Motor neuron (in vitro differentiated cells): ENCODE measurements around the gene ATP5ME. TPM values are rescaled to one million over a fixed set of nuclear protein-coding genes. Genes with fewer than 3 reads are reported as not detected.
"Not testable (repeated sequence)": the region's sequence is repeated elsewhere in the genome, so short reads cannot be mapped to it uniquely, and the experiment has no call there.

Experiments
- ATAC-seq, 8 experiments: fragments of 200-7000 bp; cut with Tn5 transposase; replicated peaks in 6 of 8; 2 replicates each; pipeline ENCODE4 v1.8.0; 2021; ENCODE audit warnings: mild to moderate bottlenecking in 8 of 8, moderate library complexity in 8 of 8
- H3K27ac ChIP-seq, 2 donors: fragments of 250-450 bp; sonication (Bioruptor Pico); 2 replicates each; pipeline ENCODE4 v1.9.0; 2021; ENCODE audit warnings: antibody characterized with exemption in 2 of 2, mild to moderate bottlenecking in 2 of 2, moderate library complexity in 1 of 2
- H3K4me1 ChIP-seq, 2 donors: fragments of 250-450 bp; sonication (Bioruptor Pico); replicated peaks in 1 of 2; 2 replicates each; pipeline ENCODE4 v1.6.1; 2021; ENCODE audit warnings: antibody characterized with exemption in 2 of 2, mild to moderate bottlenecking in 2 of 2, moderate library complexity in 1 of 2
- H3K4me3 ChIP-seq, 5 donors: fragments of 250-450 bp; sonication (Bioruptor Pico); 2 replicates each; pipeline ENCODE4 v1.9.0; 2021; ENCODE audit warnings: antibody characterized with exemption in 5 of 5, mild to moderate bottlenecking in 5 of 5, moderate library complexity in 4 of 5
- WGBS, 10 experiments: fragments of 450-650 bp; shearing (Covaris generic); methylation state at CpG; one replicate each; pipeline ENCODE4 v1.0.0; 2022; 5-methylcytosine and 5-hydroxymethylcytosine counted together
- in situ Hi-C, 9 experiments: fragments of 400-800 bp; cut with MboI; loops; one replicate each; pipeline ENCODE4 v1.15.0; 2021; ENCODE audit warnings: low sequenced_read_pairs in 9 of 9, low pct_unique_long_range_greater_than_20kb in 2 of 9; ENCODE audit not compliant: unreplicated experiment in 9 of 9
- total RNA-seq, 8 experiments: library from RNA; unstranded; fragments of 300-600 nt; gene quantifications; 2 replicates each; pipeline versions ENCODE4 v1.2.3 to v1.2.4, GENCODE V29; 2022

ATP5ME gene
- total RNA-seq, 8 experiments from 2014 or later: 668 to 891 (median 799) TPM

DNA sequence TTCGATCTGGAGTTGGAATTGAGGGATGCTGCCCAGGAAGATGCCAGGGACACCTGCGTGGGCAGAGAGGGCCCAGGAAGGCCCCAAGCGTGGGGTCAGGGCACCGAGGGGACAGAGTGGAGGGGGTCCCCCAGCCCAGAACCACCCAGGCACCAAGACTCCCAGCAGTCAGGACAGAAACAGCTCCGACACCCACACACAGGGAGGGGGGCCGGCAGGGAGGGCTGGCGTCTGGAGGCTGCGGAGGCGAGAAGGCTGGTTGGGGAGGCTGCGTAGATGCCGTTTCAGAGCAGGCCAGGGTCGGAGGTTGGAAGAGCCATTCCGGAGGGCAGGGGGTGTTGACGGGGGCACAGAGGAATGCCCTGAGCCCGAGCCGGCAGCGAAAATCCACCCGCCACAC, 23.6 kb downstream of the ATP5ME start:
- in situ Hi-C loops: no loop called here
- Histone ChIP-seq H3K27ac (no peak overlapping the region), H3K4me3 (no peak overlapping the region), H3K4me1 (peaks cover 0 to 19% of the 10 kb centered on the region in 2 donors)
- WGBS, 10 experiments: 81% methylated on average over 6 of the region's 18 CpGs; no CpG with 5 or more reads in 9 of the 10 experiments
- no peak for ATAC-seq

DNA sequence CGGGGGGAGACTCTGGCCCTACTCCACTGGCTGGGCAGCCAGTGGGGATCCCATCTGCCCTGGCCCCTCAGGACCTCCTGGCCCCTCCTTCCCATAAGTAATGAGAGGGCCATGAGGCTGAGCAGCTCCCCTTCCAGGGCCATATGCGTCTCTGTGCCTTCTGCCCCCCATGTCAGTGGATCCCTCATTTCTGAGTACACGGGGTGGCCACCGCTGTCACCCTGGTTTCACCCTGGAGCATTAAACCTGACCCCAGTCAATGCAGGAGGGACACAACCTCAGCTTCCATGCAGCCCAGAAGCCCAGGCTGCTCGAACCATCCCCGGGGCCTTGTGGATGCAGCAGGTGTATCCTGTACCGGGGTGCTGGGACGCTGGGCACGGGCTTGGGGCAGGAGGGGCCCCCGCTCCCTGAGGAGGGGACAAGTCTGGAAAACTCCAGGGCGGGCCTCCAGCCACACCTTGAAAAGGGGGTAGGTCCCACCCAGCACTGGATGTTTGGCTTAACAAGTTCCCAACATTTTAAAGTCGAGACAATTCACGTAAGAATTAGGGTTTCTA, 24.2 kb downstream of the ATP5ME start:
- H3K4me1 ChIP-seq: peaks cover 0 to 14% of the 10 kb centered on the region in 2 donors
- WGBS, 10 experiments: 72 to 90% (median 89%) methylated on average over 3 to 6 of the region's 13 CpGs; no CpG with 5 or more reads in 7 of the 10 experiments
- no peak for ATAC-seq
- no peak overlapping the region for H3K4me3 ChIP-seq
- H3K27ac ChIP-seq: no peak overlapping the region
- in situ Hi-C loops: no loop called here

DNA sequence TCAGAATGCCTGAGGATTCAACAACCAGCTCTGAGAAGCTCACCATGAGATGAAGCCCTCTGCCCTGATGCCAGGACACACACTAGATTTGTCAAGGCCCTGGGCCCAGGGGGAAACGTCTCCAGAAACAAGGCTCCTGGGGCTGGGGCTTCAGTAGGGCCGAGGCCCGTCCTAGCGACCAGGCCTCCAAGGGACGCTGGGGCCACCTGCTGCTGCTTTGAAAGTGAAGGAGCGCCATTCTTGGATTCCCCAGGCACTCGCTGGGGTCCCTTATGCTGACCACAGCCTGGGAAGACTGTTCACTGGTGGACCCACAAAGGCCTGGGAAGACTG, 24.8 kb downstream of the ATP5ME start:
- H3K27ac ChIP-seq: no peak overlapping the region

DNA sequence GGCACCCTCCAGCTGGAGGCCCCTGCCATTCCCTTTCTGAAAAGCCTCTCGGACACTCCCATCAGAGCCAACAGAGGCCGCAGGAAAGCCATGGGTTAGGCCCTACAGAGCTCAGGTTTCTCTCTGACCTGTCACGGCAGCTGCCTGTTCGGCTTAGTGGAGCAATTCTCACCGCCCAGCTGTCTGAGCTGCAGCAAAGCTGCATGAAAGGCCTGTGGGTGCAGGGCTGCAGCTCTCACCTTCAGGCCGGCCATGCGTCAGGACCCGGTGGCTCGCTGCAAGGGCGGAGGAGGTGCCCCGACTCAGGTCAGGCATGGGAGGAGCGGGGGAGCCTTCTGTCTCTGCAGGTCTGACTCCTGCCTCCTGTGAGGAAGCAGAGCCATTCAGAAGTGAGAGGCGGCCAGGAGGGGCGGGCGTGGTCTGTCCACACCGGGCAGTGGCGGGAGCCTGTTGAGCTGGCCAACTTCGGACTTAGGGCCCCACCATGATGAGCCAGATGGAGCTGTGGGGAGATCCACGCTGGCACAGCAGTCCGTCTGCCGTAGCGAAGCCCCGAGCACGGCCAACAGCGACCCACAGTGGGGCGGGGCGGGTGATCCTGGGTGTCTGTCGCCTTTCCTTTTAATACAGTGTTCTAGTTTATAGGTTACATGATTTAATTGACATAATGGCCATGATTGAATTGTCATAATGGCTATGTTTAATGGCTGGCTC, 25.3 kb downstream of the ATP5ME start:
- in situ Hi-C loops: no loop called here

More for the DNA sequence above, 24.8 kb downstream of the ATP5ME start:
- no peak for ATAC-seq
- 20 to 82% methylated on average over 3 to 5 of the region's 7 CpGs; no CpG with 5 or more reads in 8 of the 10 experiments for whole genome bisulfite sequencing, 10 experiments
- Histone ChIP-seq H3K4me1 (peaks cover 0 to 14% of the 10 kb centered on the region in 2 donors), H3K4me3 (no peak overlapping the region)
- in situ Hi-C loops: no loop called here

DNA sequence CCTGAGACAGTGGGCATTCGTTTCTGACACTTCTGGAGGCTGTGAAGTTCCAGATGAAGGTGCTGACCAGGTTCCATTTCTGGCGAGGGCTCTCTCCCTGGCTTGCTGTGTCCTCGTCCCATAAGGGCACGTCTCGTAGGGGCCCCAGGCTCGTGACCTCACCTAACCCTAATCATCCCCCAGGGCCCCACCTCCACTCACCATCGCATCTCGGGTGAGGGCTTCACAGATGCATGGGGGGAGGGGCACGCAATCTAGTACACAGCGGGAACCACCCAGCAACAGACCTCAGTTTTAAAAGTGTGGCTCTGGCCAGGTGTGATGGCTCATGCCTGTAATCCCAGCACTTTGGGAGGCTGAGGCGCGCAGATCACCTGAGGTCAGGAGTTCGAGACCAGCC, 26.6 kb downstream of the ATP5ME start:
- in situ Hi-C loops: no loop called here
- H3K4me3 ChIP-seq: no peak overlapping the region
- ATAC-seq: no peak
- H3K4me1 ChIP-seq: peaks cover 0 to 14% of the 10 kb centered on the region in 2 donors
- H3K27ac ChIP-seq: no peak overlapping the region
- WGBS, 10 experiments: 71 to 100% (median 91%) methylated on average over 1 to 4 of the region's 13 CpGs; no CpG with 5 or more reads in 4 of the 10 experiments

More for the DNA sequence above, 25.3 kb downstream of the ATP5ME start:
- 40 to 60% (median 52%) methylated on average over 1 to 15 of the region's 28 CpGs; no CpG with 5 or more reads in 7 of the 10 experiments for WGBS, 10 experiments
- no peak overlapping the region for H3K4me3 ChIP-seq
- peaks cover 0 to 14% of the 10 kb centered on the region in 2 donors for H3K4me1 ChIP-seq
- ATAC-seq: peak in 2 of 8 experiments; percentile 58 to 75
- no peak overlapping the region for H3K27ac ChIP-seq

DNA sequence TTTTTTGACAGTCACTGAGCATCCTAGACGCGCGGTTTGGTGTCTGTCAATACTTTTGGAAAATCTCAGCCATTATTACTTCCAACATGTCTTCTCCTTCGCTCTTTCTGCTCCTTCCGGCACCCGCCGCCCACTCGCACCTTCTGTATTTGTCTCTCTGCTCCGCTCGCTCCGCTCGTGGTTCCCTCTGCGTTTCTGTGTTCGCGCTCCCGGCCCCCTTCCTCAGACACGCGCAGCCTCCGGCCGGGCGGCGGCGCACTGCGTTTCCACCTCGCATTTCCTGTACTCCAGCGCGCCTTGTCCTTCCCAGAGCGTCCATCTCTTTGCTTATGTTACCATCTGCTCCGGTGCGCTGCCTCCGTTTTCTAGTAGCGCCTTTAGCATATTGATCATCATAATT, 27.6 kb downstream of the ATP5ME start:
- Histone ChIP-seq H3K27ac (no peak overlapping the region), H3K4me3 (peak overlapping the region in 3 of 5 donors; percentile 28 to 37 (median 36)), H3K4me1 (peaks cover 0 to 6% of the 10 kb centered on the region in 2 donors)
- in situ Hi-C loops: no loop called here
- 31 to 98% (median 79%) methylated on average over 4 to 32 of the region's 32 CpGs for WGBS, 10 experiments
- ATAC-seq: peak in 2 of 8 experiments; percentile 32 to 41

DNA sequence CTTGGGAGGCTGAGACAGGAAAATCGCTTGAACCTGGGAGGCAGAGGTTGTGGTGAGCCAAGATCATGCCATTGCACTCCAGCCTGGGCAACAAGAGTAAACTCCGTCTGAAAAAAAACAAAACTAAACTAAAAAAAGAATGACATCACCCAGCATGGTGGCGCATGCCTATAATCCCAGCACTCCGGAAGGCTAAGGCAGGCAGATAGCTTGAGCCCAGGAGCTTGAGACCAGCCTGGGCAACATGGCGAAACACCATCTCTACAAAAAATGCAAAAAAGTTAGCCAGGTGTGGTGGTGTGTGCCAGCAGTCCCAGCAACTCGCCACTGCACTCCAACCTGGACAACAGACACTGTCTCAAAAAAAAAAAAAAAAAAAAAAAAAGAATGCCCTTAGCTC, 31.7 kb downstream of the ATP5ME start:
- in situ Hi-C loops, H3K27ac ChIP-seq, H3K4me3 ChIP-seq, ATAC-seq, H3K4me1 ChIP-seq: not testable (repeated sequence)
- WGBS, 10 experiments: 20 to 84% (median 63%) methylated on average over 1 to 6 of the region's 6 CpGs

DNA sequence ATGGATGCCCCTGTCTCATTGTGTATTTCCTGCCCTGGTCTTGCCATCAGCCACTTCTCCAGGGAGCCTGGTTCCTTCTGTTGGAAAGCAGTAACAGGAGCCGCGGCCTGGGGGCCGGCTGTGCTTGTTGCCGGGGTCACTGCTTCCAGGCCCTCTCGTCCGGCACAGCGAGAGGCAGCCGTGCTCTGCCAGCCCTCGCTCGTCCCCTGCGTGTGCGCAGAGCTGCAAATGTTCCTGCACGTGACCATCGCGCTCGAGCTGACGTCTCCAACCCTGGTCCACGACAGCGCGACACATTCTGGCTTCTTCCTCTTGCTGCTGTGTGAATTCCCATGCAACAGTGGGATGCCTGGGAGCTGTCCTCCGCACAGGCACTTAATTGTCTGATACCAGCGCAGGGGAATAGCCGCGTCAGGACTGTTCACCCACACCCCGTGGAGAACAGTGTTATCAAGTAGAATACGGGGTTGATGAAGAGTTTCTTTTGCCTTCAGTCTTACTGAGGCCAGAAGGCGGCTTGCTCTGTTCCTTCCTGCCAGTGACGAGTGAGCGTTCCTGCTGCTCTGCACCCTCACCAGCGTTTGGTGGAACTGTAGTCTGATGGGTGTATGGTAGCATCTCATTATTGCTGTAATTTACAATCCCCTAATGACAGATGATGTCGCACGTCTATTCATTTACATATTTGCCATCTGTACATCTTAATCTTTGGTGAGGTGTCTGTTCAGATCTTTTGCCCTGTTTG, 36.4 kb downstream of the ATP5ME start:
- no peak overlapping the region for H3K27ac ChIP-seq
- in situ Hi-C loops: no loop called here
- peak in 2 of 8 experiments; percentile 28 for ATAC-seq
- no peak overlapping the region for H3K4me3 ChIP-seq
- H3K4me1 ChIP-seq: no peaks in the 10 kb centered on the region
- WGBS, 10 experiments: 40 to 100% (median 75%) methylated on average over 1 to 8 of the region's 32 CpGs; no CpG with 5 or more reads in 1 of the 10 experiments

DNA sequence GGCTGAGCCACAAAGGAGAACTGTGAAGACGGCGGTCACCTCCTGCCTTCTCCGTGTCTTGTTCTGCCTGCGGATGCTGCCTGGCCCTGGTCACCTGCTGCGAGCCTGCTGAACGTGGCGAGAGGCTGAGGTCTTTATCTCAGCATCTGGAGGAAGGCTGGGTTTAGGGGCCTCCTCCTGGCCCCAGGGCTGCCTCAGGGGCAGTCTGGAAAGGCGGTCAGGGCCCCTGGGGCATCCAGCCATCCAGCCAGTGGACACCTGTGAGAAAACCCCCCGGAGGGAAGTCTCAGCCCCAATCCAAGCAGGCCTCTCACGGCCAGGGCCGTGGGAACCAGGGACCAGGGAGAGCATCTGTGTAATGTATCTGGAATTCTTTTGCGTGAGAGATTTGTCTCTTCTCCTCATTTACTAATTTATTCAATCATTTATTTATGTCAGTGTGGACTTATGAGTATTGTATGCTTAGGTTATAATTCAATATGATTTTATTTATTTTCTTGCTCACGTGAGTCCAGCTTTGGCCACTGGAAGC, 37.4 kb downstream of the ATP5ME start:
- H3K4me3 ChIP-seq: no peak overlapping the region
- no peak overlapping the region for H3K27ac ChIP-seq
- 42 to 100% (median 73%) methylated on average over 1 to 6 of the region's 13 CpGs; no CpG with 5 or more reads in 2 of the 10 experiments for WGBS, 10 experiments
- peak in 1 of 8 experiments; percentile 57 for ATAC-seq
- H3K4me1 ChIP-seq: no peaks in the 10 kb centered on the region
- in situ Hi-C loops: no loop called here

DNA sequence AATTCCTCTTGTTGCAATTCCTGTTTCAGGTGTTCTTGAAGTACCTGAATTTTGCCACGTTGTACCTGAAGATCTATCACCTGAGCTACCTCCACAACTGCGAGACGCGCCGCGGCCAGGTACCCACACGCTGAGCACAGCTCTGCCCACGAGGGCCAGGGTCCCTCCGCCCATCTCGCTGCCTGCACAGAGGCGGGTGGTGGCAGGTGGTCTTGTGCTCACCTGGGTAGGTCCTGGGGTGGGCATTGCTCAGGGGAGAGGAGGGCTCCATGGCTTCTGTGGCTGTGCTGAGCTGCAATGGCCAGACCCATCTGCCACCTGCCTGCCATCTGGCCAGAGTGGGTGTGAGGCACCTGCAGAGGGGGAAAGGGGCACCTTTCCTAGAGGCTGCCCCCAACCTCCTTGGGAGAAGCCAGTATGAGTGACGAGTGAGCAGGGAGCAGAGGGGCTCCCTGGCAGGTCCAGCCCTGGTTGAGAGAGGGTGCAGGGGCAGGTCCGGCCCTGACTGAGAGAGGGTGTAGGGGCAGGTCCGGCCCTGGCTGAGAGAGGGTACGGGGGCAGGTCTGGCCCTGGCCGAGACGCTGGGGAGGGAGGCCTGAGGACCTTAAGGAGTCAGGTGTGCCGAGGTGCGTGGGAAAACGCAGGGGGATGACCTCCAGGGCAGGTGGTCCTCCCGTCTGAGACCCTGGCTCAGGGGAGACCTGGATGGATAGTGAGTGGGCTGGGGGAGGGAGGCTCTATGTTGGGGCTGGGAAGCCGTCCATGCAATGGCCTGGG, 38.0 kb downstream of the ATP5ME start:
- WGBS, 10 experiments: 0 to 81% (median 26%) methylated on average over 1 to 6 of the region's 22 CpGs; no CpG with 5 or more reads in 6 of the 10 experiments
- no peak overlapping the region for H3K4me3 ChIP-seq
- no peaks in the 10 kb centered on the region for H3K4me1 ChIP-seq
- no peak for ATAC-seq
- H3K27ac ChIP-seq: no peak overlapping the region
- in situ Hi-C loops: no loop called here

DNA sequence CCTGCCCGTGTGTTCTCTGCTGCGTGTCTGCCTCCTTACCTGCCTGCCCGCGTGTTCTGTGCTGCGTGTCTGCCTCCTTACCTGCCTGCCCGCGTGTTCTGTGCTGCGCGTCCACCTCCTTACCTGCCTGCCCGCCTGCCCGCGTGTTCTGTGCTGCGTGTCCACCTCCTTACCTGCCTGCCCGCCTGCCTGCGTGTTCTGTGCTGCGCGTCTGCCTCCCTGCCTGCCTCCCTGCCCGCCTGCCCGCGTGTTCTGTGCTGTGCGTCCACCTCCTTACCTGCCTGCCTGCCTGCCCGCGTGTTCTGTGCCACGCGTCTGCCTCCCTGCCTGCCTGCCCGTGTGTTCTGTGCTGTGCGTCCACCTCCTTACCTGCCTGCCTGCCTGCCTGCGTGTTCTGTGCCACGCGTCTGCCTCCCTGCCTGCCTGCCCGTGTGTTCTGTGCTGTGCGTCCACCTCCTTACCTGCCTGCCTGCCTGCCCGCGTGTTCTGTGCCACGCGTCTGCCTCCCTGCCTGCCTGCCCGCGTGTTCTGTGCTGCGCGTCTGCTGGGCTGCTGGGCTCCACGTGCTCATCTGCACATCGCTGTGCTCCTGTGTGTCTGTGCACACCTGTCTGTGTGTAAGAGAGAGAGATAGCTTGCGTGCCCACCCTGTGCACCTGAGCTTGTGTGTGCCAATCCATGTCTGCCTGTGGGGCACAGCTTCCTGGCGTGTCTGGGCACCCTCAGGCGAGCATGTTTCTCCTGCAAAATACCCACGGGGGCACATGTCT, 38.8 kb downstream of the ATP5ME start:
- H3K4me3 ChIP-seq, ATAC-seq, in situ Hi-C loops, H3K4me1 ChIP-seq, H3K27ac ChIP-seq: not testable (repeated sequence)
- WGBS, 10 experiments: 80% methylated on average over 1 of the region's 46 CpGs; no CpG with 5 or more reads in 9 of the 10 experiments

DNA sequence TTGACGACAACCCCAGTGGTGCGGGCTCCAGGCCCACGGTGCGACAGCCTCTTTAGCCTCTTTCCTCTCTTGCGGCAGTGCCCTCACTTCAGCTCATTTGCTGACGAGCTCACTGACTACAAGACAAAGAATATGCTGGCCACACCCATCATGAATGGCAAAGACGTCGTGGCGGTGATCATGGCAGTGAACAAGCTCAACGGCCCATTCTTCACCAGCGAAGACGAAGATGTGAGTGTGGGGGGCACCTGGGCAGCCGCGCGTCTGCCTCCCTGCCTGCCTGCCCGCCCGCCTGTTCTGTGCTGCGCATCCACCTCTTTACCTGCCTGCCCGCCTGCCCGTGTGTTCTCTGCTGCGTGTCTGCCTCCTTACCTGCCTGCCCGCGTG, 39.5 kb downstream of the ATP5ME start:
- in situ Hi-C loops: no loop called here
- 80% methylated on average over 1 of the region's 23 CpGs; no CpG with 5 or more reads in 9 of the 10 experiments for WGBS, 10 experiments
- no peak for ATAC-seq

More for the DNA sequence above, 39.5 kb downstream of the ATP5ME start:
- Histone ChIP-seq H3K4me3 (no peak overlapping the region), H3K27ac (no peak overlapping the region), H3K4me1 (no peaks in the 10 kb centered on the region)
